Psoas muscle (tissue), 8 donors: Measurements from ENCODE around the gene RTKN2. TPM values are rescaled to one million over a fixed set of nuclear protein-coding genes. Genes with fewer than 3 reads are reported as not detected.

Source experiments
- ATAC-seq, 4 donors: fragments of 200-7000 bp; cut with Tn5 transposase; one replicate each; pipeline ENCODE4 v1.9.1; 2020; ENCODE audit warnings: moderate library complexity in 3 of 4, mild to moderate bottlenecking in 2 of 4
- DNase-seq, 2 donors: peaks; one replicate each; pipeline ENCODE4 v3.0.0-alpha.2; 2020
- H3K27ac ChIP-seq: fragments of 200-600 bp; one replicate; pipeline ENCODE4 v1.8.0; 2022
- H3K27me3 ChIP-seq, 3 donors: fragments of 200-600 bp in 1 of 3; one replicate each; pipeline versions ENCODE4 v1.6.1 to v1.8.0; 2013 to 2022; ENCODE audit warnings: low read length in 2 of 3, mild to moderate bottlenecking in 2 of 3, moderate library complexity in 1 of 3; ENCODE audit not compliant: insufficient read depth in 3 of 3
- H3K36me3 ChIP-seq, 2 donors: fragments of 200-600 bp in 1 of 2; one replicate each; pipeline versions ENCODE4 v1.6.1 to v1.8.0; 2013 to 2022; ENCODE audit warnings: low read depth in 1 of 2, mild to moderate bottlenecking in 1 of 2, moderate library complexity in 1 of 2; ENCODE audit not compliant: insufficient read depth in 1 of 2
- H3K4me1 ChIP-seq: fragments of 200-600 bp; one replicate; pipeline ENCODE4 v1.8.0; 2022
- H3K4me3 ChIP-seq: fragments of 200-600 bp; one replicate; pipeline ENCODE4 v1.8.0; 2022; ENCODE audit warnings: mild to moderate bottlenecking
- H3K9me3 ChIP-seq: fragments of 200-600 bp; one replicate; pipeline ENCODE4 v1.8.0; 2022
- WGBS, 3 donors: extraction: QIAGEN DNeasy Blood & Tissue Kit; methylation state at CpG; one replicate each; pipeline versions ENCODE4 v1.1.6 to v1.1.7; 2013; 5-methylcytosine and 5-hydroxymethylcytosine counted together
- intact Hi-C, 2 donors: fragments of 100-400 bp; cut with DNase I; formaldehyde crosslinking; loops; one replicate each; pipeline versions ENCODE4 v1.11.0 to v1.14.2; 2022
- polyA plus RNA-seq, 3 donors: library from polyadenylated mRNA; stranded (reverse); fragments of 200-250 nt; gene quantifications; one replicate each; pipeline ENCODE4 v1.2.3, GENCODE V29; 2013
- total RNA-seq, 4 donors: library from RNA; stranded (reverse); fragmentation: NEBNext Ultra II Directional in 2 of 4; extraction: Animal tissue kit (Norgen Biotek cat#: 25700) in 2 of 4; gene quantifications; one replicate each; pipeline versions ENCODE4 v1.2.1 to v1.2.4, GENCODE V29; 2021 to 2023
- TF ChIP-seq, protein P1 (sequence below): fragments of 200-600 bp; IDR thresholded peaks from one replicate; pipeline ENCODE4 v1.8.0; 2022; ENCODE audit warnings: antibody characterized with exemption
- donor health status: healthy with polysubstance abuse.
- donor health status: DM: no; HTN: no; CAD: no; lungs with moderate emphysema.
- donor health status: Bipolar disorder and iron deficiency.
- donor health status: healthy.
- donor health status: DM: yes; HTN: yes; CAD: no.
- donor health status: DM: no; HTN: no; CAD: no.
- donor health status: DM: no; HTN: no; CAD: no.
- donor health status: DM: yes; HTN: yes; CAD: no.

RTKN2 gene
- total and polyA plus RNA-seq, 7 donors: 0.01 to 0.09 (median 0.03) TPM; not detected in 3

DNA sequence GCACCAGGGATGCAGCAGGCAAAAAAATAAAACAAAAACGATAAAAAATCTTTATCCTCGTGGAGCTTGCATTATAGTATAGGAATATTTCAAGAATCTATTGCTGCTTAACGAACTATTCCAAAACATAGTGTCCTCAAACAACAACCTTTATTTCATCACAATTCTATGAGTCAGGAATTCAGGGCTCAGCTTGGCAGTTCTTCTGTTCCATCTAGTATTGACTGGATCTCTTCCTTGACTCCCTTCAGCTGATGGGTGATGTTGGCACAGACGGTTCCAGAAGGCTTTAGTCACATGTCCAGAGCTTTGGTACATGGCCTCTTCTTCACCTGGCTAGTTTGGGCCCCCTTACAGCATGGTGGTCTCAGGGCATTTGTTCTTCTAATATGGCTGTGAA, 88.0 kb downstream of the RTKN2 start:
- no peak for DNase-seq
- no peak for ATAC-seq
- H3K9me3 ChIP-seq: no peaks in the 10 kb centered on the region
- TF ChIP-seq, protein P1, sequence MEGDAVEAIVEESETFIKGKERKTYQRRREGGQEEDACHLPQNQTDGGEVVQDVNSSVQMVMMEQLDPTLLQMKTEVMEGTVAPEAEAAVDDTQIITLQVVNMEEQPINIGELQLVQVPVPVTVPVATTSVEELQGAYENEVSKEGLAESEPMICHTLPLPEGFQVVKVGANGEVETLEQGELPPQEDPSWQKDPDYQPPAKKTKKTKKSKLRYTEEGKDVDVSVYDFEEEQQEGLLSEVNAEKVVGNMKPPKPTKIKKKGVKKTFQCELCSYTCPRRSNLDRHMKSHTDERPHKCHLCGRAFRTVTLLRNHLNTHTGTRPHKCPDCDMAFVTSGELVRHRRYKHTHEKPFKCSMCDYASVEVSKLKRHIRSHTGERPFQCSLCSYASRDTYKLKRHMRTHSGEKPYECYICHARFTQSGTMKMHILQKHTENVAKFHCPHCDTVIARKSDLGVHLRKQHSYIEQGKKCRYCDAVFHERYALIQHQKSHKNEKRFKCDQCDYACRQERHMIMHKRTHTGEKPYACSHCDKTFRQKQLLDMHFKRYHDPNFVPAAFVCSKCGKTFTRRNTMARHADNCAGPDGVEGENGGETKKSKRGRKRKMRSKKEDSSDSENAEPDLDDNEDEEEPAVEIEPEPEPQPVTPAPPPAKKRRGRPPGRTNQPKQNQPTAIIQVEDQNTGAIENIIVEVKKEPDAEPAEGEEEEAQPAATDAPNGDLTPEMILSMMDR: no peak
- intact Hi-C loops: no loop called here
- 93 to 97% (median 94%) methylated on average over 4 of the region's 4 CpGs for WGBS, 3 donors
- H3K27me3 ChIP-seq: no peaks in the 10 kb centered on the region
- no peaks in the 10 kb centered on the region for H3K36me3 ChIP-seq
- no peak overlapping the region for H3K4me3 ChIP-seq
- no peaks in the 10 kb centered on the region for H3K4me1 ChIP-seq
- H3K27ac ChIP-seq: no peak overlapping the region

DNA sequence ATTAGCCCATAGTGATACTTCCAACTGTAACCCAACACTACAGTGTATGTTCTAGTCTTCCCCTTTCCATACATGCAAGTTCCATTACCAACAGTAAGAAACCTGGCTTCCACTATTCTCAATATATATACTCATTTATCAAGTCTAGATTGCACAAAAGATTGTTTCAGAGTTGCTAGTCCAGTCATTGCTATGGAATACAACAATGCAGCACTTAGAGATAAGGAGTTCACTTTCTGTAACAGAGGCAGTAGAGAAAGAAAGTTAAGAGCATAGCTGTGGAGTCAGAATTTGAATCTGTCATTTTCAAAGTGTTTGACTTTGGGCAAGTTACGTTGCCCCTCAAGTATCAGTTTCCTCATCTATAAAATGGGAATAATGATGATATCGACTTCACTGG, 90.1 kb downstream of the RTKN2 start:
- DNase-seq: no peak
- WGBS, 3 donors: 95 to 98% (median 97%) methylated on average over 2 of the region's 2 CpGs
- Histone ChIP-seq H3K36me3 (no peaks in the 10 kb centered on the region), H3K27me3 (no peaks in the 10 kb centered on the region), H3K4me1 (no peaks in the 10 kb centered on the region), H3K4me3 (no peak overlapping the region), H3K27ac (no peak overlapping the region), H3K9me3 (no peaks in the 10 kb centered on the region)
- no peak for ATAC-seq
- intact Hi-C loops: no loop called here
- TF ChIP-seq, protein P1: no peak

GRCh38 chr10:62177111-62177510, 91.5 kb downstream of the RTKN2 start:
- H3K4me1 ChIP-seq: no peaks in the 10 kb centered on the region
- H3K27ac ChIP-seq: no peak overlapping the region
- no peaks in the 10 kb centered on the region for H3K9me3 ChIP-seq
- H3K27me3 ChIP-seq: no peaks in the 10 kb centered on the region
- no peaks in the 10 kb centered on the region for H3K36me3 ChIP-seq
- WGBS, 3 donors: 94 to 98% (median 95%) methylated on average over 3 of the region's 3 CpGs
- ATAC-seq (no peak), DNase-seq (no peak)
- H3K4me3 ChIP-seq: no peak overlapping the region
- TF ChIP-seq, protein P1: no peak
- intact Hi-C loops: no loop called here

GRCh38 chr10:62175251-62175650, 93.4 kb downstream of the RTKN2 start:
- 80 to 90% (median 86%) methylated on average over 2 of the region's 2 CpGs for WGBS, 3 donors

GRCh38 chr10:62172465-62172864, 96.2 kb downstream of the RTKN2 start:
- Histone ChIP-seq H3K4me3 (no peak overlapping the region), H3K27ac (no peak overlapping the region), H3K27me3 (no peaks in the 10 kb centered on the region), H3K4me1 (no peaks in the 10 kb centered on the region), H3K36me3 (no peaks in the 10 kb centered on the region), H3K9me3 (no peaks in the 10 kb centered on the region)
- TF ChIP-seq, protein P1: no peak
- no peak for ATAC-seq
- no peak for DNase-seq
- intact Hi-C loops: no loop called here

More at GRCh38 chr10:62175251-62175650, 93.4 kb downstream of the RTKN2 start:
- H3K4me3 ChIP-seq: no peak overlapping the region
- H3K27me3 ChIP-seq: no peaks in the 10 kb centered on the region
- H3K27ac ChIP-seq: no peak overlapping the region
- TF ChIP-seq, protein P1: no peak
- H3K9me3 ChIP-seq: no peaks in the 10 kb centered on the region
- DNase-seq (no peak), ATAC-seq (no peak)
- H3K36me3 ChIP-seq: no peaks in the 10 kb centered on the region
- no peaks in the 10 kb centered on the region for H3K4me1 ChIP-seq
- intact Hi-C loops: no loop called here
